GM18505 (cell line): ENCODE measurements around the gene PLEKHA7.
"Not testable (repeated sequence)": the region's sequence is repeated elsewhere in the genome, so short reads cannot be mapped to it uniquely, and the experiment has no call there.

Experiments
- ATAC-seq: cut with Tn5 transposase; IDR thresholded peaks from one replicate; pipeline ENCODE4 v1.9.1; 2021; ENCODE audit not compliant: unreplicated experiment
- POLR2A ChIP-seq: IDR thresholded peaks from 4 replicates; pipeline ENCODE4 v1.6.1; 2011; ENCODE audit warnings: borderline replicate concordance; ENCODE audit not compliant: insufficient read depth, insufficient read length; ENCODE audit errors: extremely low read depth

The PLEKHA7 gene, protein sequence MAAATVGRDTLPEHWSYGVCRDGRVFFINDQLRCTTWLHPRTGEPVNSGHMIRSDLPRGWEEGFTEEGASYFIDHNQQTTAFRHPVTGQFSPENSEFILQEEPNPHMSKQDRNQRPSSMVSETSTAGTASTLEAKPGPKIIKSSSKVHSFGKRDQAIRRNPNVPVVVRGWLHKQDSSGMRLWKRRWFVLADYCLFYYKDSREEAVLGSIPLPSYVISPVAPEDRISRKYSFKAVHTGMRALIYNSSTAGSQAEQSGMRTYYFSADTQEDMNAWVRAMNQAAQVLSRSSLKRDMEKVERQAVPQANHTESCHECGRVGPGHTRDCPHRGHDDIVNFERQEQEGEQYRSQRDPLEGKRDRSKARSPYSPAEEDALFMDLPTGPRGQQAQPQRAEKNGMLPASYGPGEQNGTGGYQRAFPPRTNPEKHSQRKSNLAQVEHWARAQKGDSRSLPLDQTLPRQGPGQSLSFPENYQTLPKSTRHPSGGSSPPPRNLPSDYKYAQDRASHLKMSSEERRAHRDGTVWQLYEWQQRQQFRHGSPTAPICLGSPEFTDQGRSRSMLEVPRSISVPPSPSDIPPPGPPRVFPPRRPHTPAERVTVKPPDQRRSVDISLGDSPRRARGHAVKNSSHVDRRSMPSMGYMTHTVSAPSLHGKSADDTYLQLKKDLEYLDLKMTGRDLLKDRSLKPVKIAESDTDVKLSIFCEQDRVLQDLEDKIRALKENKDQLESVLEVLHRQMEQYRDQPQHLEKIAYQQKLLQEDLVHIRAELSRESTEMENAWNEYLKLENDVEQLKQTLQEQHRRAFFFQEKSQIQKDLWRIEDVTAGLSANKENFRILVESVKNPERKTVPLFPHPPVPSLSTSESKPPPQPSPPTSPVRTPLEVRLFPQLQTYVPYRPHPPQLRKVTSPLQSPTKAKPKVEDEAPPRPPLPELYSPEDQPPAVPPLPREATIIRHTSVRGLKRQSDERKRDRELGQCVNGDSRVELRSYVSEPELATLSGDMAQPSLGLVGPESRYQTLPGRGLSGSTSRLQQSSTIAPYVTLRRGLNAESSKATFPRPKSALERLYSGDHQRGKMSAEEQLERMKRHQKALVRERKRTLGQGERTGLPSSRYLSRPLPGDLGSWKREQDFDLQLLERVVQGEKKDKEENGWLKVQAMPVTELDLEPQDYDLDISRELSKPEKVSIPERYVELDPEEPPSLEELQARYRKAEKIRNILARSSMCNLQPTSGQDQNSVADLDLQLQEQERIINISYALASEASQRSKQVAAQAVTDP

DNA sequence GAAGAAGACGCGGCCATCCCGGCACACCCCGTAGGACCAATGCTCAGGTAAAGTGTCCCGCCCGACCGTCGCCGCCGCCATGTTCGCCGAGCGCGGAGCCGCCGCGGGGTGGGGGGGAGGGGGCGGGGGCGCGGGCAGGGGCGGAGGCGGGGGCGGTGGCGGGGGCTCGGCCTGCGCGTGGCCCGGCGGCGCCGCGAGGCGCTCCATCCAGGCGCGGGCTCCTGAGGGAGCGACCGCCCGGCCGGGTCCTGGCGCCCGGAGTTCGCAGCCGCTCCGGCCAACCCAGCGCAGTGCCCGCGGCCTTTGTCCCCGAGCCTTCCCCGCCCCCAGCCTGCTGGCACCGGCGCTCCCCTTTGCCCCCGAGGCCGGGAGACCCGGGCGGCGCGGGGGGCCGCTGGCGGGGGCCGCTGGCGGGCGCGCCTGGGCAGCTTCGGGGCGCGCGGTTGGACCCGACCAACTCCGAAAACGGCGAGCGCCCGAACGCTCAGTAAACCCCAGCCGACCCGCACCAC is at the start of gene PLEKHA7:
TSS of gene PLEKHA7 (minus strand) at position 94 of the 512 bp plus-strand sequence. CDS start at position 81, 13 bp downstream.
- no peak for ATAC-seq
- TF ChIP-seq POLR2A = no peak

DNA sequence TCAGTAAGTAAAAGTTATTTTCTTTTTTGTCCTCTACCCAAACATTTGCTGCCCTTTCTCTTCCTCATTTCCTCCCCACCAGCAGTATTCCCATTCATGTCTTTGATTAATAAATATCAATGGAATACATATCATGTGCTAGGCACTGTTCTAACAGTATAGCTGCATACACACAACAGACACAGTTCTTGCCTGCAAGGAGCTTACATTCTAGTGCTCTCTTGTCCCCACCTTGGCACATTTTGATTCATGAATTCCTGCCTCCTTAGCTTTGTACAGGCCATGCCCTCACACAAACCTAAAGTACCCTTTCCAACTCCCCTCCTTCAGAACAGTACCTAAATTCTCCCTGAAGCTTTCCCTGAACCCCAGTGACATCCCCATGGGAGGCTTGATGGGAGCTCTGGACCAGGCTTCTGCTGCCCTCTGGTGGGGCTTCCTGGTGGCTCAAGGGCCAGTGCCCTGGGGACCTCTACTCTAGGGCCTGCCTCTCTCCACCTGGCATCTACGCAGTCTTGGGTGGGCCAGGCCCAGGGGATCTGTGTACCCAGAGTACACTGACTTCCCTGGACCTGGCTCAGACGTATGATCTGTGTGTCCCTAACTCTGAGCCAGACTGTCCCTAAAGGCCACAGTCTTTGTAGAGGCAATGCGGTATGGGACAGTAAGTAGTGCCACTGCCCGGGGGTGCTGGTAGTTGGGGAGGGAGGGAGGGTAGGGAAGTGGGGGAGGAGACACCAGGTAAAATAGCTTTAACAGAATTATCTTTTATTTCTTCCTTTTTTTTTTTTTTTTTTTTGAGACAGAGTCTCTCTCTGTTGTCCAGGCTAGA is 49.2 kb upstream of the PLEKHA7 start:
- no peak for TF ChIP-seq POLR2A
- ATAC-seq = peak; percentile 68

DNA sequence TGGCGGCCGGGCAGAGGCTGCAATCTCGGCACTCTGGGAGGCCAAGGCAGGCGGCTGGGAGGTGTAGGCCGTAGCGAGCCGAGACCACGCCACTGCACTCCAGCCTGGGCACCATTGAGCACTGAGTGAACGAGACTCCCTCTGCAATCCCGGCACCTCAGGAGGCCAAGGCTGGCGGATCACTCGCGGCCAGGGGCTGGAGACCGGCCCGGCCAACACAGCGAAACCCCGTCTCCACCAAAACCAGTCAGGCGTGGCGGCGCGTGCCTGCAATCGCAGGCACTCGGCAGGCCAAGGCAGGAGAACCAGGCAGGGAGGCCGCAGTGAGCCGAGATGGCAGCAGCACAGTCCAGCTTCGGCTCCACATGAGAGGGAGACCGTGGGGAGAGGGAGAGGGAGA is 36.9 kb upstream of the PLEKHA7 start:
- ATAC-seq = not testable (repeated sequence)

DNA sequence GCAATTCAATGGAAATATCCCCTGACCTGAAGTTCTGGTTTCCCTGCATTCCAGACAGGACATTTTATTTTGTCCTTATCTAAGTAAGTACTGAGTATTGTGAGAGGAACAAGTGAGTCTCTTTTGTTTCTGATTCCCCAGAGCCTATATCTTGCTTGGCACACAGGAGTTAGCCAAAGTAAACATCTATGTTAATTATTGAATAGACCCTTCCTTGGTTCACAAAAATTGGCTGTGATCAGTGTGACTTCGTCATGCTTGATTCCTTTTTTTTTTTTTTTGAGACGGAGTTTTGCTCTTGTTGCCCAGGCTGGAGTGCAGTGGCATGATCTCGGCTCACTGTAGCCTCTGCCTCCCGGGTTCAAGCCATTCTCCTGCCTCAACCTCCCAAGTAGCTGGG is 34.3 kb upstream of the PLEKHA7 start:
- ATAC-seq = not testable (repeated sequence)

DNA sequence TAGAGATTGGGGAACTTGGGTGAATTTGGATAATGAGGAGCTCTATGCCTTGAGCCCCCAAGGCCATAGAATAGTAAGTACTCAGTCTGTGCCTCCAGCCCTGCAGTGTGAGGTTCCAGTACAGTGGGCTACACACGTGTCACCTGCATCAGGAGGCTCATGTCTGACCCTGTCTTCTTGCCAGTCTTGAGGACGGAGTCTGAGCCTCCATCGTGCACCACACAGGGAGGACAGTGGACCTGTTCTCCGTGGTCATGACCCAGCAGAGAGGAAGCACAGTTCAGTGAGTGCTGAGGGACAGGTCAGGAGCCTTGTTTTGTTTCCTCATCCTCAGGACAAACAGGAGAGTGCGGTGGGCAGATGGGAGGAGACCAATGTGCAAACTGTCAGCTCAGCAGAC is 32.5 kb upstream of the PLEKHA7 start:
- no peak for ATAC-seq
- no peak for TF ChIP-seq POLR2A

DNA sequence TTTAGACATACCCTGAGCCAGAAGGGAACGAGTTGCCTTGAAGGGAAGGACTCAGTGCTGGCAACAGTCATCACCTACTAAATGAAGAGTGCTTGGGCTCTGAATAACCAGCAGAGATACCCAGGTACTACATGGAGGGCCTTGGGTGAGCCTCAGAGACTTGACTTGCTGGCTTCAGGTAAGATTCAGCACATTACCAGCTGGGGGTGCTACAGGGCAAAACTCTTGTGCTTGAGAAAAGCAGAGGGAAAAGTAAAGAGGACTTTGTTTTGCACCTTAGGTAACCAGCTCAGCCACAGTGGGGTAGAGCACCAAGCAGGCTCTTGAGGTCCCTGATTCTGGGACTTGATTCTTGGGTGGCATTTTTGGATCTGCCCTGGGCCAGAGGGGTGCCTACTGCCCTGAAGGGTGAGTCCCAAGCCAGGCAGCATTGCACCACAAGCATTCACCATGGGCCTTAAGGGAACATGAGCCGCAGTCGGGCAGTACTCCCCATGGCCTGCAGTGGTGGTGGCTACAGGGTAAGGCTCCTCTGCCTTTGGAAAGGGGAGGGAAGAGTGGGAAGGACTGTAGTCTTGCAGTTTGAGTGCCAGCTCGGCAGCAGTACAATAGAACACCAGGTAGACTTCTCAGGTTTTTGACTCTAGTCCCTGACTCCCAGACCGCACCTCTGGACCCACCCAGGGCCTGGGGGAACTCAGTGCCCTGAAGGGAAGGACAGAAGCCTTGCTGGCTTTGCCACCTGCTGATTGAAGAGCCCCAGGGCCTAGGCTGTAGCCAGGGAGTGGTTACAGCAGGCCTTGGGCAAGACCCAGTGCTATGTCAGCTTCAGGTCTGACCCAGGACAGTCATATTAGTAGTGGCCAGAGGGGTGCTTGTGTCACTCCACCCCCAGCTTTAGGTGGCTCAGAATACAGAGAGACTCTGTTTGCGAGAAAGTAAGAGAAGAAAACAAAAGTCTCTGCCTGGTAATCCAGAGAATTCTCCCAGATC is 22.7 kb upstream of the PLEKHA7 start:
- no peak for TF ChIP-seq POLR2A
- ATAC-seq = no peak

DNA sequence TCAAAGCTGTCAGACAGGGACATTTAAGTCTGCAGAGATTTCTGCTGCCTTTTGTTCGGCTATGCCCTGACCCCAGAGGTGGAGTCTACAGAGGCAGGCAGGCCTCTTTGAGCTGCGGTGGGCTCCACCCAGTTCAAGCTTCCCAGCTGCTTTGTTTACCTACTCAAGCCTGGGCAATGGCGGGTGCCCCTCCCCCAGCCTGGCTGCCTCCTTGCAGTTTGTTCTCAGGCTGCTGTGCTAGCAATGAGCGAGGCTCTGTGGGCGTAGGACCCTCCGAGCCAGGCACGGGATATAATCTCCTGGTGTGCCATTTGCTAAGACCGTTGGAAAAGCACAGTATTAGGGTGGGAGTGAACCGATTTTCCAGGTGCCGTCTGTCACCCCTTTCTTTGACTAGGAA is 19.8 kb upstream of the PLEKHA7 start:
- not testable (repeated sequence) for ATAC-seq

DNA sequence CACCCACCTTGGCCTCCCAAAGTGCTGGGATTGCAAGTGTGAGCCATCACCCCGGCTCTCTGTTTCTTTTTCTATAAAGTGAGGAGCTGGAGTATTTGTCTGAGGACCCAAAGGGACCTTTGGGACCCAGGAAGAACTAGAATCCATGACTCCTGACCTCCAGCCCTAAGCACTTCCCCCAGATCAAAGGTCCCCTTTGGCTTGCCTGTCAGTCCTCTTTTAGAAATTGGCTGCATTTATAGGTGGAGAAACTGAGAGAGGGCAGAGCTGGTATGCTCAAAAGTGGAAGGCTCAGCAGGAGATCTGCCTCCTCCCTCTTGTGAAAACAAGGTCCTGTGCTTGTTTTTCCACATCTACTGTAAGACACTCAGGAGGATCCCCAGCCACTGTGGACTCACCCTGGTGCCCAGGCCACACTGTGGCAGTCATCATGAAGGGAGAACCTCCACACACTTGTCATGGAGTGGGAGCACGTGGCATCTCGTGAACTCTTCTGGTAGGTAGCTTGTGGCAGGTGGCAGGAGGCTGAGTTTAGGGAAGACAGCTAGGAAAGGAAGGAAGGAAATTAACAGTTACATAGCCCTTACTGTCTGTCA is 12.4 kb upstream of the PLEKHA7 start:
- ATAC-seq = no peak
- TF ChIP-seq POLR2A = no peak

DNA sequence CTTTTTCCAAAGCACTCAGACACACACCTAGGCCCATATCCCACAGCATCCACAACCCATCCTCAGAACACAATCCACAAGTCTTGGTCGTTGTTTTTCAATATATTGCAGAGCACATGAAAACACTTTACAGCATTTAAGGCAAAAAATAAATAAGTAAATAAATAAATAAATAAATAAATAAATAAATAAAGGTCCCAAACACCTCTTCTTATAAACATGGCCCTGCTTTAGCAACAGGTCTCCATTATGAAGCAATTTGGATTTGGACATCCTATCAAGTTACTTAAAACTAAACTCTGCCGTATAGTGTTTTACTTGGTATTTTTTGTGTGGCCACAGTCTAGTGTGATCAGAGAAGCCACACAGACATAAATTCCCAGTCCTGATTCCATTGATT is 10.7 kb upstream of the PLEKHA7 start:
- TF ChIP-seq POLR2A = no peak
- ATAC-seq = no peak

DNA sequence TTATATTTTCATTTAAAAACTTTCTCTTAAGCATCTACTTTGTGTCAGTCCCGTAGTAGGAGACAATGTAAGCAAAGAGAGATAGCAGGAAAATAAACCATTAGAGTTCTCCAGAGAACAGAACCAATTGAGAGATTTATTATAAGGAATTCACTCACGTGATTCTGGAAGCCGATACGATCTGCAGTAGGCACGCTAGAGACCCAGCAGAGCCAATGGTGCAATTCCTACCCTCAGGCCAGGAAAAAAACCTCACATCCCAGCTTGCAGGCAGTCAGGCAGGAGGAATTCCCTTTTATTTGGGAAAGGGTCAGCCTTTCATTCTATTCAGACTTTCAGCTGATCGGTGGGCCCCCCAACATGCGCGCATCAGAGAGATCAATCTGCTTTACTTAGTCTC is 7.3 kb upstream of the PLEKHA7 start:
- TF ChIP-seq POLR2A = no peak
- ATAC-seq = no peak

DNA sequence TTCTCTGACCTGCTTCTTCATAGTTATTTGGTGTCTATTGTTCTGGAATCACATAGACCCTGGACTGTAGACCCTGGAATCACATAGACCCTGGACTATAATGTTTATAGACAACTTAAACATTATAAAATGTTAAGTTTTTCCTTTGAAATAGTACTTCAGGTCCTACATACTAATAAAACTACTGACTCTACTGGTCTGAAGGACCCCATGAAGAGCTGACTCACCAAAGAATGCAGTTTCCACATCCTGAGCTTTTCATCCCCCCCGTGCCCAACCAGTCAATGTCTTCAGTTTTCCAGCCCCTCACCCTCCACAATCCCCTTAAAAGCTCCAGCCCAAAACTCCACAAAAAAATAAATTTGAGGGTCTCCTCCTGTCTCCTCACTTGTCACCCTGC is 6.6 kb upstream of the PLEKHA7 start:
- no peak for ATAC-seq
- TF ChIP-seq POLR2A = no peak

DNA sequence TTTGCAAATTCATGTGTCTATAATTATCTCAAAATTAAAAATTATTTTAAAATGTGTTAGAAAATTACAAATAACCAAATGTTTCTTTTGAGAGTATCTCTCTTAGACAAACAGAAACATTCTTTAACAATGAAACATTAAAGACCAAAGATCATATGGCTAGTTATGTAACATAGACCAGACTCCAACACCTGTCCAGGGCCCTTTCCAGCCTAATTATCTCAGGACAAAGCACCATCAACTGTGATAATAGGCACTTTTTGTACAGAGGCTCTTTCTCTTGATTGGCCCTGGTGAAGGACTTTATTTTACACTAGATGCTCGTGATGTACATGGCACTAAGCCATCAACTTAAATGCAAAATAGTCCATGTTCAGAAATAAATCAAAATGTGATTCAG is 5.0 kb upstream of the PLEKHA7 start:
- no peak for TF ChIP-seq POLR2A
- no peak for ATAC-seq
